H1 (cell line): ENCODE results near the gene JPH2. TPM values are rescaled to one million over a fixed set of nuclear protein-coding genes. Genes with fewer than 3 reads are reported as not detected.

ENCODE experiments used
- CHD7 ChIP-seq: fragments of 300-600 bp; sonication (generic); IDR thresholded peaks from 2 replicates; pipeline ENCODE4 v1.7.1; 2012; ENCODE audit warnings: low read length, moderate library complexity, mild to moderate bottlenecking, inconsistent platforms; ENCODE audit not compliant: insufficient replicate concordance
- CREB1 ChIP-seq: IDR thresholded peaks from 2 replicates; pipeline ENCODE4 v1.6.1; 2012; ENCODE audit warnings: inconsistent platforms
- polyA plus RNA-seq, 7 experiments: library from polyadenylated mRNA; depleted of rRNA in 3 of 7; stranded (reverse) in 5 of 7; unstranded in 2 of 7; fragments of >200 nt in 5 of 7; fragments of 200-250 nt in 2 of 7; gene quantifications; 1 replicate in 5 of 7; 2 replicates in 1 of 7; 4 replicates in 1 of 7; pipeline versions ENCODE4 v1.2.1 to v1.2.3, GENCODE V29; 2011 to 2013; ENCODE audit warnings: missing spikeins in 2 of 7, mixed read lengths in 2 of 7
- total RNA-seq: library from RNA; stranded (reverse); fragmentation: NEBNext Ultra II Directional; extraction: Animal tissue kit (Norgen Biotek cat#: 25700); gene quantifications from 2 replicates; pipeline ENCODE4 v1.2.1, GENCODE V29; 2021
- TF ChIP-seq, protein P1 (sequence below), 3 experiments: IDR thresholded peaks; 1 replicate in 2 of 3; 2 replicates in 1 of 3; pipeline versions ENCODE4 v1.5.1 to v1.6.1; 2011; ENCODE audit warnings: low read length in 3 of 3, mild to moderate bottlenecking in 3 of 3, inconsistent platforms in 2 of 3, low read depth in 1 of 3, moderate library complexity in 1 of 3; ENCODE audit not compliant: insufficient read depth in 1 of 3; ENCODE audit errors: control extremely low read depth in 1 of 3

The JPH2 gene
- total and polyA plus RNA-seq, 2 of the 8 experiments (the other 6 are each of a cell fraction or from before 2014, with no cell fraction given), result 0.59 to 1.3 TPM

GRCh38 chr20:44222027-44222426 is 35.0 kb upstream of the JPH2 start (continued):
- no peak for TF ChIP-seq CHD7
- TF ChIP-seq, protein P1, sequence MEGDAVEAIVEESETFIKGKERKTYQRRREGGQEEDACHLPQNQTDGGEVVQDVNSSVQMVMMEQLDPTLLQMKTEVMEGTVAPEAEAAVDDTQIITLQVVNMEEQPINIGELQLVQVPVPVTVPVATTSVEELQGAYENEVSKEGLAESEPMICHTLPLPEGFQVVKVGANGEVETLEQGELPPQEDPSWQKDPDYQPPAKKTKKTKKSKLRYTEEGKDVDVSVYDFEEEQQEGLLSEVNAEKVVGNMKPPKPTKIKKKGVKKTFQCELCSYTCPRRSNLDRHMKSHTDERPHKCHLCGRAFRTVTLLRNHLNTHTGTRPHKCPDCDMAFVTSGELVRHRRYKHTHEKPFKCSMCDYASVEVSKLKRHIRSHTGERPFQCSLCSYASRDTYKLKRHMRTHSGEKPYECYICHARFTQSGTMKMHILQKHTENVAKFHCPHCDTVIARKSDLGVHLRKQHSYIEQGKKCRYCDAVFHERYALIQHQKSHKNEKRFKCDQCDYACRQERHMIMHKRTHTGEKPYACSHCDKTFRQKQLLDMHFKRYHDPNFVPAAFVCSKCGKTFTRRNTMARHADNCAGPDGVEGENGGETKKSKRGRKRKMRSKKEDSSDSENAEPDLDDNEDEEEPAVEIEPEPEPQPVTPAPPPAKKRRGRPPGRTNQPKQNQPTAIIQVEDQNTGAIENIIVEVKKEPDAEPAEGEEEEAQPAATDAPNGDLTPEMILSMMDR (IDR thresholded peaks at IDR 0.05; ENCODE audit: control extremely low read depth in 1 of 3, insufficient read depth in 1 of 3, low read depth in 1 of 3, low read length in 3 of 3), result no peak
- no peak for TF ChIP-seq CREB1
- TF ChIP-seq, all 59 proteins: peak for 0
